Progenitor cell of endocrine pancreas (in vitro differentiated cells): ENCODE data around the gene ALKBH4. TPM values are rescaled to one million over a fixed set of nuclear protein-coding genes. Genes with fewer than 3 reads are reported as not detected.
"Not testable (repeated sequence)": the region's sequence is repeated elsewhere in the genome, so short reads cannot be mapped to it uniquely, and the experiment has no call there.

ENCODE experiments used
- DNase-seq: peaks from one replicate; pipeline ENCODE4 v3.0.0; 2021; ENCODE audit warnings: low spot score; ENCODE audit not compliant: unreplicated experiment
- H3K27ac Mint-ChIP-seq: 2 replicates; pipeline ENCODE4 v1.8.0; 2021; ENCODE audit warnings: mild to moderate bottlenecking, moderate library complexity, mixed read lengths
- H3K27me3 Mint-ChIP-seq: 2 replicates; pipeline ENCODE4 v1.8.0; 2021; ENCODE audit warnings: mixed read lengths
- H3K36me3 Mint-ChIP-seq: 2 replicates; pipeline ENCODE4 v1.8.0; 2022; ENCODE audit warnings: mixed read lengths; ENCODE audit not compliant: insufficient read depth
- H3K4me1 Mint-ChIP-seq: 2 replicates; pipeline ENCODE4 v1.8.0; 2021; ENCODE audit warnings: low read depth, mixed read lengths
- H3K4me3 Mint-ChIP-seq: 2 replicates; pipeline ENCODE4 v1.8.0; 2021; ENCODE audit warnings: low read depth, mild to moderate bottlenecking, moderate library complexity, mixed read lengths
- H3K9me3 Mint-ChIP-seq: 2 replicates; pipeline ENCODE4 v1.8.0; 2021; ENCODE audit warnings: low read depth, mixed read lengths
- total RNA-seq: library from RNA; stranded (reverse); gene quantifications from 2 replicates; pipeline ENCODE4 v1.2.1, GENCODE V29; 2021
- TF ChIP-seq, protein P1 (sequence below): fragments of 200-600 bp; sonication (generic); IDR thresholded peaks from one replicate; pipeline ENCODE4 v1.5.0; 2021; ENCODE audit warnings: antibody characterized with exemption, mild to moderate bottlenecking; ENCODE audit not compliant: unreplicated experiment

Gene ALKBH4
- total RNA-seq, 1 donor from 2014 or later = 14.3 TPM

DNA sequence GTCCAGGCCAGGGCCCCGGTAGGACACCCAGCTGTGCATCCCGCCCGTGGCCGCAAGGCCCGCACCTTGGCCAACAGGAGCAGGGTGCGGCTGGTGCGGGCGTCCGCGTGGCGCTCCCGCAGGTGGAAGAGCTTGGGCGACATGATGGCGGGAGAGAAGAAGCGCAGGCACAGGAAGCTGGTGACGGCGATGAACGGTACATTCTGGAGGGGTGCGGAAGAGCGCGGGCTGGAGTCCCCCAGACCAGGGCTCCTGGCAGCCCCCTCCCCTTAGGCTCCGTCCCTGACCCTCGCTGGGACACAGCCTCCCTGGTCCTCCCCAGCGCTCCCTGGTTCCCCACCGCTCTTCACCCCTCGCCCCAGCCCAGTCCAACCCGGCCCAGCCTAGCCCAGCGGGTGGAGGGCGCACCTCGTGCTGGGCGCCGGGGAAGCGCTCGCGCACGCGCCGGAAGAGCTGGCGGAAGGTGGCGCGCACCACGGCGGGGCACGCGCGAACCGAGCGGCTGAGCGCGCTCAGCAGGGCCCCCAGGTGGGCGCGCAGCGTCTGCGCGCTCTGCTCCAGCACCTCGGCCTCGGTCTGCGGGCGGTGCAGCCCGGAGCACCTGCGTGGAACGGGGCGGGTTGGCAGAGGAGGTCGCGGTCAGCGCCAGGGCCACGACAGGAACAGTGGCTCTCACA, 29.9 kb upstream of the ALKBH4 start:
- not testable (repeated sequence) for H3K4me3 Mint-ChIP-seq, DNase-seq, H3K4me1 Mint-ChIP-seq, H3K27ac Mint-ChIP-seq, H3K9me3 Mint-ChIP-seq, H3K27me3 Mint-ChIP-seq, H3K36me3 Mint-ChIP-seq

DNA sequence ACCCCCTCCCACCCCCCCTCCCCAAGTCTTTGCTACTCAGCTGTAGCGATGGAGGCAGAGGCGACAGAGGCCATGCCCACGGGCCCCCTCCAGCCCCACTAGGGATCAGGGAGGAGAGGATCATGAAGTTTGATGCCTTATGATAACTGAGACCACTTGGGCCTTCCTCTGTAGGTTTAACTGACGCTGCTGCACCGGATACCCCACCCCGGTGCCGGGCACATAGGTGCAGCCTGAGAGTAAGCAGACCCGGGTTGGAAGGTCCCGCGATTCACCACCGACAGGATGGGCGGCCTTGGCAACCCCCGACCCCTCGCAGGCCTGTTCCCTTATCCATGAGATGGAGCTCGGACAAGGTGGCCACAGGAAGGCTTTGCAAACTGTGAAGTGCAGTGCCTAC, 29.4 kb upstream of the ALKBH4 start:
- not testable (repeated sequence) for H3K27me3 Mint-ChIP-seq, DNase-seq, H3K27ac Mint-ChIP-seq, H3K4me3 Mint-ChIP-seq, H3K4me1 Mint-ChIP-seq, H3K9me3 Mint-ChIP-seq, H3K36me3 Mint-ChIP-seq

DNA sequence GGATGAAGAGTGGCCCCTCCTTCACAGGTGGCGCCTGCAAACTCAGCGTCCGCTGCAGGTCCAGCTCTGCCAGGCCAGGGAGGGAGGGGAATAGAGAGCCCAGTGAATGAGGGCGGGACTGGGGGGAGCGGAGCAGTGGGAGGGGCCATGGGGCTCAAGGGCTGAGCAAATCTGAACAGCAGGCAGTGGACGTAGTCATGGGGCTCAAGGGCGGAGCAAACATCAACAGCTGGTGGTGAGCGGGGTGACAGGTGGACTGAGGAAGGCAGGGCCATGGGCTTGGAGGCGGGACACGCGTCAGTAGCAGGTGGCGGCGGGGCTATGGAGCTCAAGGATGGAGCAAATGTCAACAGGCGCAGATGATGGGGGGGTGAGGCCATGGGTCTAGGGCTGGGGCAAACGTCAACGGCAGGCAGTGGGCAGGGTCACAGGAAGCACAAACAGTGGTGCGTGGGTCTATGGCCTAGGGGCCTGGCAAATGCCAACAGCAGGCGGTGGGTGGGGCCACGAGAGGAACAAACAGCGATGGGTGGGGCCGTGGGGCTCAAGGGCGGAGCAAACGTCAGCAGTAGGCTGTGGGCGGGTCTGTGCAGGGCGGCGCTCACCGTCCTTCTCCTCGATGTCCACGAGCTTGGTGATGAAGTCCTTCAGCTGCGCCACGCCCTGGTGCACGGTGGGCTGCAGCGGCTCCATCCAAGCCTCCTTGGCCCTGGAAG, 28.7 kb upstream of the ALKBH4 start:
- DNase-seq = not testable (repeated sequence)

DNA sequence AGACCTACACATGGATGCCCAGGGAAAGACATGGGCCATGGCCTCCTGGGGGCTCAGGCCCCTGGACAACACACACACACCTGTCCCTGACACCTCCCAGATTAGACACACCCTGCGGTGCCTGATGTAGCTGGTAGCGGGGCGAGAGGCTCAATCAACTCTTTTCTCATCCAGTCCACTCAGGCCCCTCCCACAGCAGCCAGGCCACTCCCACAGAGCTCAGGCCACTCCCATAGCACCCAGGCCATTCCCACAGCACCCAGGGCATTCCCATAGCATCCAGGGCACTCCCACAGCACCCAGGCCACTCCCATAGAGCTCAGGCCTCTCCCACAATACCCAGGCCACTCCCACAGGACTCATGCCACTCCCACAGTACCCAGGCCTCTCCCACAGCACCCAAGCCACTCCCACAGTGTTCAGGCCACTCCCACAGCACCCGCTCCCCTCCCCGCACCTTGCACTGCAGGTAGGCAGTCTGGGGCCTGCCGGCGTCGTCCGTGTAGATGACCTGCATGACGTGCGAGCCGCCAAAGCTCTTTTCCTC, 25.9 kb upstream of the ALKBH4 start:
- not testable (repeated sequence) for H3K9me3 Mint-ChIP-seq, H3K27me3 Mint-ChIP-seq, H3K4me1 Mint-ChIP-seq, H3K36me3 Mint-ChIP-seq, H3K27ac Mint-ChIP-seq, H3K4me3 Mint-ChIP-seq
- peak; percentile 30 for DNase-seq

More for the DNA sequence above, 28.7 kb upstream of the ALKBH4 start:
- H3K9me3 Mint-ChIP-seq, H3K27me3 Mint-ChIP-seq, H3K4me3 Mint-ChIP-seq, H3K4me1 Mint-ChIP-seq, H3K27ac Mint-ChIP-seq, H3K36me3 Mint-ChIP-seq: not testable (repeated sequence)

DNA sequence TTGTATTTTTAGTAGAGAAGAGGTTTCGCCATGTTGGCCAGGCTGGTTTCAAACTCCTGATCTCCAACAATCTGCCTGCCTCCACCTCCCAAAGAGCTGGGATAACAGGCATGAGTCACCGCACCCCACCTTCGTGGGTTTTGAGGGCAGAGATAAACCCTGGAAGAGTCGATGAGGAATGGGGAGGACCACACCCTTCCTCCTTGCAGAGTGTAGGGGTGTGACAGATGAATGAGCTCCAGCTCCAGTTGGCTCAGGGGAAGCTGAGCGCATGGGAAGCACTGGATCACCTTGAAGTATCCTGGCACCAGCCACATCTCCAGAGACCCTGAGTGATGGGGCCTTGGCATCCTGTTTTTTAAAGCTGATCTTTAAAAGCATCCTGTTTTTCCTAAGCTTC, 19.7 kb upstream of the ALKBH4 start:
- not testable (repeated sequence) for H3K4me3 Mint-ChIP-seq, H3K9me3 Mint-ChIP-seq, H3K4me1 Mint-ChIP-seq, H3K36me3 Mint-ChIP-seq, H3K27ac Mint-ChIP-seq, DNase-seq, H3K27me3 Mint-ChIP-seq

DNA sequence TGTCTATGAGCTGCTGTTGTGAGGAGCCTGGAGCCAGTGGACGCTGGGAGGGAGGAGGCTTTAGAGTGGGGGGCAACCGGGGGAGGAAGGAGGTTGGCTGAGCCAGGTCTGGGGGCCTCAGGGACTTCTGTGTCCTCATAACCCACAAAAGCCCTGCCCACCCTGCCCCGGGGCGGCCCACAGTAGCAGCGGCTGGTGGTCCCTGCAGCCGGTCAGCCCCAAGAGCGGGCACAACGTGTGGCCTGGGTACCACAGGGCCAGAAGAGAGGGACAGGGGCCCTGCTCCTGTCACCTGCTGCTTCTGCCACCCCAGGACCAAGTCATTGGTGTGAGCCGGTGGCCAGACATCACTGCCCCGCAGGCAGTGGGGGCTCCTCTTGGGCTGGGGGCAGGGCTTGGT, 17.3 kb upstream of the ALKBH4 start:
- H3K27me3 Mint-ChIP-seq, H3K27ac Mint-ChIP-seq, DNase-seq, H3K4me3 Mint-ChIP-seq, H3K36me3 Mint-ChIP-seq, H3K4me1 Mint-ChIP-seq, H3K9me3 Mint-ChIP-seq: not testable (repeated sequence)

DNA sequence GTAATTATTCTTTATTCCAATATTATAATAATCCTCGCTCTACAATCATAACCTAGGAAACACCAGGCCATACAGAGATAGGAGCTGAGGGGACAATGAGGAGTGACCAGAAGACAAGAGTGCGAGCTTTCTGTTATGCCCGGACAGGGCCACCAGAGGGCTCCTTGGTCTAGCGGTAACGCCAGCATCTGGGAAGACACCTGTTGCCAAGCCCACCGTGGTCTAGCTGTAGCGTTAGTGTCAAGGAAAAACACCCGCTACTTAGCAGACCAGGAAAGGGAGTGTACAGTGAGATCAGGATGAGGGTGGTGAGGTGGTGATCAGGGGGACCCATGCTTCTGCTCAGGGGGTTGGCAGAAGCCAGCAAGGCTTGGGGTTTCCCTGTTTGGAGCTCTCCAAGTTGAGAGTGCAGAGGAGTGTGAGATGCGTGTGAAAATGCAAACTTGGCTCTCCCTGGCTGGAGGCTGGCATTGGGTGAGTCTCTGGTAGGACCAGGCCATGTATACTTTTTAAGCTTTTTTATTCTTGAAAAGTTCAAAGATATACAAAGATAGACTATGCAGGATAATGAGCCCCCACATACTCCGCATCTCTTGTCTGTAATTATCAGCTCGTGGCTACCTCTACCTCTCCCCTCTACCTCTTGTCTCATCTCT, 15.4 kb upstream of the ALKBH4 start:
- H3K4me3 Mint-ChIP-seq, H3K9me3 Mint-ChIP-seq, H3K4me1 Mint-ChIP-seq, H3K27me3 Mint-ChIP-seq, H3K36me3 Mint-ChIP-seq: not testable (repeated sequence)
- peak; percentile 41 for DNase-seq
- TF ChIP-seq, protein P1, sequence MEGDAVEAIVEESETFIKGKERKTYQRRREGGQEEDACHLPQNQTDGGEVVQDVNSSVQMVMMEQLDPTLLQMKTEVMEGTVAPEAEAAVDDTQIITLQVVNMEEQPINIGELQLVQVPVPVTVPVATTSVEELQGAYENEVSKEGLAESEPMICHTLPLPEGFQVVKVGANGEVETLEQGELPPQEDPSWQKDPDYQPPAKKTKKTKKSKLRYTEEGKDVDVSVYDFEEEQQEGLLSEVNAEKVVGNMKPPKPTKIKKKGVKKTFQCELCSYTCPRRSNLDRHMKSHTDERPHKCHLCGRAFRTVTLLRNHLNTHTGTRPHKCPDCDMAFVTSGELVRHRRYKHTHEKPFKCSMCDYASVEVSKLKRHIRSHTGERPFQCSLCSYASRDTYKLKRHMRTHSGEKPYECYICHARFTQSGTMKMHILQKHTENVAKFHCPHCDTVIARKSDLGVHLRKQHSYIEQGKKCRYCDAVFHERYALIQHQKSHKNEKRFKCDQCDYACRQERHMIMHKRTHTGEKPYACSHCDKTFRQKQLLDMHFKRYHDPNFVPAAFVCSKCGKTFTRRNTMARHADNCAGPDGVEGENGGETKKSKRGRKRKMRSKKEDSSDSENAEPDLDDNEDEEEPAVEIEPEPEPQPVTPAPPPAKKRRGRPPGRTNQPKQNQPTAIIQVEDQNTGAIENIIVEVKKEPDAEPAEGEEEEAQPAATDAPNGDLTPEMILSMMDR = peak; percentile 33
- H3K27ac Mint-ChIP-seq = peak overlapping the region; percentile 74

DNA sequence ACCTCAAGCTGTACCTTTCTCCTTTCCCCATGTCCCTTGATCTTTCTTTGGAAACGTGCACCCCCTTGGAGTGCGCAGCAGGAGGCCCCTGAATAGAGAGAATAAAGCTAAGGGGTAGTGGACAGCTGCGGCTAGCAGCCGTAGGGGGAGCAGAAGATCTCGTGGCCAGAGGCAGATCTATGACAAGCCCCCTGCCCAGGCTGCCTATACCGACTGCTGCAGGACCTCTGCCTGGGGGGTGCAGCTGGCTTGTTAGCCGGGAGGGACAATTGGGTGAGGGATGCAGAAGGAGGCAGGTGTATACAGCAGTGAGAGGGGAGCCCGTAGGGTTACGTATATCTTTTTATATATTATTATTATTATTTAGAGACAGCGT, 14.5 kb upstream of the ALKBH4 start:
- H3K27ac Mint-ChIP-seq, H3K36me3 Mint-ChIP-seq, H3K4me3 Mint-ChIP-seq, H3K9me3 Mint-ChIP-seq, DNase-seq, H3K4me1 Mint-ChIP-seq, H3K27me3 Mint-ChIP-seq: not testable (repeated sequence)
